GM12864 (cell line): ENCODE results near the gene FAM156B.
"Not testable (repeated sequence)": the region's sequence is repeated elsewhere in the genome, so short reads cannot be mapped to it uniquely, and the experiment has no call there.

Source experiments
- DNase-seq: peaks from one replicate; pipeline ENCODE4 v3.0.0-alpha.2; 2011; ENCODE audit warnings: low read depth
- H3K4me3 ChIP-seq: 2 replicates; pipeline ENCODE4 v1.5.1; 2011; ENCODE audit warnings: mild to moderate bottlenecking, low read depth, low read length, control low read depth
- CTCF ChIP-seq: IDR thresholded peaks from 2 replicates; pipeline ENCODE4 v1.5.1; 2011; ENCODE audit warnings: low read depth, mild to moderate bottlenecking, moderate library complexity, low read length, control low read depth, inconsistent platforms; ENCODE audit errors: missing control alignments

FAM156B gene

DNA sequence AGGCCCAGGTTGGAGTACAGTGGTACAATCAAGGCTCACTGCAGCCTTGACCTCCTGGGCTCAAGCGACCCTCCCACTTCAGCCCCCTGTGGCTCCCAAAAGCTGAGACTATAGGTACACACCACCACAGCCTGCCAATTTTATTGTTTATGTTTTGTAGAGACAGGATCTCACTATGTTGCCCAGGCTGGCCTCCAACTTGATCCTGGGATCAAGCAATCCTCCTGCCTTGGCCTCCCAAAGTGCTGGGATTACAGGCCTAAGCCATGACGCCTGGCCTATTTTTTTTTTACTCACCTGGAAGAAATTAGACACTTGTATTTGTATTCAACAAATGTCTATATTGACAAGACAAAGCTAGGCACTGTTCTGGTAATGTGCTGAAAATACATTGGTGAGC lies 36.1 kb downstream of the FAM156B start:
- no peak for TF ChIP-seq CTCF
- DNase-seq, result no peak
- no peak overlapping the region for H3K4me3 ChIP-seq

DNA sequence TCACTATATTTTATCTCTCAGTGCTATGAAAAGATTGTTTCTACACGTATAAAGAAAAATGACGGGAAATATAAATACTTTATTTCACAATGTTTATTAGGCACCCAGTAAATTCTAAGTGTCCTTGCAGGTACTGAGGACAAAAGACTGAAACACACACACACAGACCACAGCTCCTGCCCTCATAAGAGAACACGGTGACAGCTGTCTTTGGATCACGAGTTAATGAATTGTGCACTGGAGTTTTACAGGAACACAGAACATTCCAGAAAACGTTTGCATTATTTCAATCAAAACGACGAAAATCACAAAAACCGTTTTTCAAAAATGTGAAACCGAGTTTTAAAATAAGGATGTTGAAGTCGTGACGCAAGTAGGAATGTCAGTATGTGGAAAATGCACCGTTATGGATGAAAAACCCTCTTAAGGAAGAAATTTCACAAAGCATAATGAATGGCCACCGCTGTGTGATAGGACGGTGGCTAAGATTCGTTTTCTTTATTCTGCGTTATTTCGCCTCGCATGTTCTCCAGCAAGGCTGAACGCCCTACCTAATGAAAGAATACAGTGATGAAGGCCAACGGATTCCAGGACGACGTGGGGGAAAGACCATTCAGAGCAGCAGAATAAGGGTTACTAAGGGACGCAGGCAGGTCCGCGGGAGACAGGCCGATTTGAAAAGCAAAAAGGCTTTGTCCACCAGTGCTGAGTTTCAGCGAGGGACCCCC lies 37.0 kb downstream of the FAM156B start:
- TF ChIP-seq CTCF, result no peak
- peak overlapping the region; percentile 85 for H3K4me3 ChIP-seq
- no peak for DNase-seq

DNA sequence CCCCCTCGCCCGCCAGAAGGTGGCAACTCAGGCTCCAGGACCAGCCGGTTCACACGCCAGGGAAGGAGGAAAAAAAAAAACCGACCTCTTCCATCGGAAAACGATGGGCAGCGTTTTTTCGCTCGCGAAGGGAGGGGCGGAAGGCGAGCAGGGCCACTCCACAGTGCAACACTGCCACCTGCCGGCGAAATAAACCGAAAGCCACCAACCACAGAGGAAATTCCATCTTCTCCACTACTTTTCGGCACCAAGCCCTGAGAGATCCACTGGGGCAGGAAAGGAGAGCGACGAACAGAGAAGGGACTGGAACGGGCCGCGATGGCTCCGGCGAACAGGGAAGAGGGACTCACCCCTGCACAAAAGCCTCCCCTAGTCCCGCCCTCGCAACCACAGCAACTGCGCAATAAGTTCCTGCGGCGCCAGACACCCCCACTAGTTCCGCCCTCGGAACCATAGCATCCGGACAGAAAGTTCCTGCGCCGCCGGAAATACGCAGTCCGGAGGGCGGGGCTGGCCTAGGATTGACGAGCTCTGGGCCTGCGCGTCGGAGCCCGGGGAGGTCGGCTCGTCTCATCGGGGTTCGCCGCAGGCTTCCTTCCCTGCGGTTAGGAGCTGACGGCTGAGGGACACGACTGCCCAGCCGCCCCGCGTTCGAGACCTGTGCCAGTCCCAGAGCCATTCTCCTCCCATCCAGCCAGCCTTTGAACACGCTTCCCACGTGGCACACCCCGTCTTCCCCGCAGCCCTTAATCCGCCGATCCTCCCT lies 37.8 kb downstream of the FAM156B start:
- peak; percentile 65 for TF ChIP-seq CTCF
- peak overlapping the region; percentile 85 for H3K4me3 ChIP-seq
- DNase-seq, result peak; percentile 81

DNA sequence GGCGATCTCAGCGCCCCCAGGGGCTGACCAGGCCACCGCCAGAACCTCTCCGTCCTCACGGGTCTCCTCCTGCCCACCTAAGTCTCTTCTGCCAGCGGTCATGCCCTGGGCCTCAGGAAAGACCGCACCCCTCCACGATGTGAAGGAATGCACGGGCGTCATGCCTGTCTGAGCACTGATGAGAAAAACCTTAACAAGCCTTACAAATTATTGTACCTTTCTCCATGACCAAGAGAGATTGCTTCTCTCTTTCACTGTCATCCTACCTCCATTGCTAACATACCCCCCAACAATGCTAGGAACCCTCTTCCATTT lies 38.3 kb downstream of the FAM156B start:
- not testable (repeated sequence) for DNase-seq
- peak; percentile 2 for TF ChIP-seq CTCF
- H3K4me3 ChIP-seq, result peak overlapping the region; percentile 85

- H3K4me3 ChIP-seq, DNase-seq: not testable (repeated sequence)
Observed at GRCh38 chrX:52940704-52941103, 43.6 kb downstream of the FAM156B start.

- DNase-seq, H3K4me3 ChIP-seq: not testable (repeated sequence)
Observed at GRCh38 chrX:52941728-52942127, 44.6 kb downstream of the FAM156B start.

DNA sequence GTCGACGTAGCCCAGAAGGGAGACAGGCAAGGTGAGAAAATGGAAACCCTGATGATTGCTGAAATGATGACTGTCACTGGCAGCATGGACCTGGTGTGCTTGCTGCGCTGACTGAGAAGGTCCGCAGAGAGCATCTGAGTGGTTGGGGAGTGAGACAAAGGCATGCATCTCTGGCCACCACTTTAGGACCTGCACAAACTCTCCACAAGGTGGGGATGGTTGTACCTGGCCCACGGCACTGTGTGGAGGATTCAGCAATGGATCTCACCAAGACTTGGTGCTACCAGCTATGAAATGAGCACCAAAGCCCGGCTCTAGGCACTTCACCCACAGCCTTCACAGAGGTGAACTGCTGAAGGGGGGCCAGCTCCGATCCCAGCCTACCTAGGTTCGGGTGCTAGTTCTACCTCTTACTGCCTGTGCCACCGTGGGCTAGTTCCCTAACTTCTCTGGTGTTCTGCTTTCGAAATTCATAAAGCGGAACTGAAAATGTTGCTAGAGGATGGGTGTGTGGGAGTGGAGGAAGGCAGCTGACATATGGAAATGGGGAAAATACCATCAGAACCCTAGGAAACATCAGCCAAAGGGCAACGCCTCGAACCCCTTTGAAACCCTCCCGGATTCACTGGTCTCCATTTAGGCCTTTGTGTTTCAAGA lies 48.8 kb downstream of the FAM156B start:
- H3K4me3 ChIP-seq, DNase-seq: not testable (repeated sequence)

- DNase-seq, H3K4me3 ChIP-seq: not testable (repeated sequence)
Observed at GRCh38 chrX:52947501-52947900, 50.4 kb downstream of the FAM156B start.

DNA sequence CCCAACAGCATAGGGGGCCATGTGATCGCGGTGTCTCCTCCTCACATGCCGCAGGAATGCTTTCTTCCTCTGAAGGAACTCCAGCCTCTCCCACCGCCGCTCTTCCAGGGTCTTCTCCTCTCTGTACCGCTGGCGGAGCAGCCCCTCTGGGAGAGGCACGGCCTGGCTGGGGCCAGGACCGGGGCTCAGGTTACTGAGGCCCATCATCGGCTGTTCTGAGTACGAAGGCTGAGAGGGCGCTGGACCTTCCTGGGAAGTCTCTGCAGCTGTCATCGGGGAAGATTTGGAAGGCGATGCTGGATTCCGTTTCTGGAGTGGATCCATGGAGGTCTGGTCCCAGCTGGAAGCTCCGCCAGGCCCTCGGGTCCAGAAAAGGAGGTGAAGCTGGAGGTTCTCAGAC lies 51.1 kb downstream of the FAM156B start:
- H3K4me3 ChIP-seq, DNase-seq: not testable (repeated sequence)

GRCh38 chrX:52949325-52949724 lies 52.2 kb downstream of the FAM156B start:
- not testable (repeated sequence) for DNase-seq, H3K4me3 ChIP-seq

DNA sequence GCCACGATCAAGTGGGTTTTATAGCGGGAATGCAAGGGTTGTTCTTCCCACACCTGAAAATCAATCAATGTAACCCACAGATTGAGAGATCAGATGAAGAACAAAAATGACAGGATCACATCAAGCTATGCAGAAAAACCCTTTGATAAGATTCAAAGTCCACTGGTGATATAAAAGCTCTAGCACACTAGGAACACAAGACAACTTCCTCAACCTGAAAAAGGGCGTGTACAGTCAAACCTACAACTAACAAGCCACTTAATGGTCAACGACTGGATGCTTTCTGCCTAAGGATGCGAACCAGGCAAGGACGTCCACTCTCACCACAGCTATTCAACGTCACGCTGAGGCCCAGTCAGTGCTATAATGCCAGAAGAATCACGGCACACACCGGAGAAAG lies 52.8 kb downstream of the FAM156B start:
- not testable (repeated sequence) for H3K4me3 ChIP-seq, DNase-seq
